Caco-2 (cell line): ENCODE data around the gene UBR4. TPM values are rescaled to one million over a fixed set of nuclear protein-coding genes. Genes with fewer than 3 reads are reported as not detected.

Source experiments
- BruUV-seq: library from RNA; stranded (reverse); fragments of 400-500 nt; replicated peaks from 2 replicates; lab custom pipeline; 2021; lab: Mats Ljungman, UMichigan
- CTCF ChIA-PET: fragments of 300-600 bp; sonication (Branson Sonifier 250); formaldehyde crosslinking; loops from one replicate; lab custom pipeline; 2022; ENCODE audit warnings: antibody characterized with exemption; lab: Charles Lee
- POLR2A ChIA-PET: fragments of 300-600 bp; sonication (Branson Sonifier 250); formaldehyde crosslinking; loops from one replicate; lab custom pipeline; 2022; ENCODE audit warnings: antibody characterized with exemption; lab: Charles Lee
- DNase-seq, 2 experiments: peaks; one replicate each; pipeline versions ENCODE4 v3.0.0 to v3.0.0-alpha.2; 2020 to 2022
- H3K27me3 ChIP-seq: replicated peaks from 2 replicates; pipeline ENCODE4 v1.6.0; 2011; ENCODE audit warnings: low read length; ENCODE audit not compliant: control insufficient read depth, insufficient read depth
- H3K36me3 ChIP-seq: 2 replicates; pipeline ENCODE4 v1.5.1; 2011; ENCODE audit warnings: low read length; ENCODE audit not compliant: control insufficient read depth, insufficient read depth
- H3K4me1 ChIP-seq: fragments of 250-450 bp; sonication (Bioruptor Pico); 2 replicates; pipeline ENCODE4 v1.5.1; 2020; ENCODE audit warnings: mild to moderate bottlenecking
- H3K4me3 ChIP-seq: 2 replicates; pipeline ENCODE4 v1.5.1; 2011; ENCODE audit warnings: low read depth, mild to moderate bottlenecking, control low read depth, low read length
- H3K9me3 ChIP-seq: fragments of 250-450 bp; sonication (Bioruptor Pico); 2 replicates; pipeline ENCODE4 v1.5.1; 2020; ENCODE audit warnings: mild to moderate bottlenecking, moderate library complexity
- H3K27ac Mint-ChIP-seq: one replicate; pipeline ENCODE4 v1.8.0; 2022; ENCODE audit warnings: mixed read lengths; ENCODE audit not compliant: unreplicated experiment
- H3K27me3 Mint-ChIP-seq: one replicate; pipeline ENCODE4 v1.8.0; 2022; ENCODE audit warnings: mixed read lengths; ENCODE audit not compliant: insufficient read depth, unreplicated experiment
- H3K36me3 Mint-ChIP-seq: one replicate; pipeline ENCODE4 v1.8.0; 2022; ENCODE audit warnings: mild to moderate bottlenecking, mixed read lengths; ENCODE audit not compliant: insufficient read depth, unreplicated experiment
- H3K4me1 Mint-ChIP-seq: one replicate; pipeline ENCODE4 v1.8.0; 2022; ENCODE audit warnings: low read depth, mixed read lengths; ENCODE audit not compliant: unreplicated experiment
- H3K4me3 Mint-ChIP-seq: one replicate; pipeline ENCODE4 v1.8.0; 2022; ENCODE audit warnings: mild to moderate bottlenecking, moderate library complexity, mixed read lengths; ENCODE audit not compliant: unreplicated experiment
- H3K9me3 Mint-ChIP-seq: one replicate; pipeline ENCODE4 v1.8.0; 2022; ENCODE audit warnings: mixed read lengths; ENCODE audit not compliant: unreplicated experiment
- CTCF ChIP-seq, 2 experiments: fragments of 200-600 bp in 1 of 2; IDR thresholded peaks; 1 replicate in 1 of 2; 2 replicates in 1 of 2; pipeline versions ENCODE4 v1.5.1 to v1.8.0; 2011 to 2022; ENCODE audit warnings: antibody characterized with exemption in 1 of 2, control low read depth in 1 of 2, inconsistent platforms in 1 of 2, low read depth in 1 of 2, low read length in 1 of 2, mild to moderate bottlenecking in 1 of 2, moderate library complexity in 1 of 2; ENCODE audit not compliant: insufficient read depth in 1 of 2, severe bottlenecking in 1 of 2, unreplicated experiment in 1 of 2
- intact Hi-C: fragments of 100-400 bp; cut with micrococcal nuclease; formaldehyde crosslinking; loops from one replicate; pipeline ENCODE4 v1.10.0; 2022; ENCODE audit not compliant: unreplicated experiment
- total RNA-seq: library from RNA; stranded (reverse); gene quantifications from 2 replicates; pipeline ENCODE4 v1.2.3, GENCODE V29; 2022

UBR4 gene
- total RNA-seq, 1 experiment from 2014 or later, result 317 TPM

GRCh38 chr1:19124273-19124672 lies 85.8 kb downstream of the UBR4 start:
- Histone ChIP-seq H3K4me3 (no peak overlapping the region), H3K27me3 (no peaks in the 10 kb centered on the region), H3K36me3 (peaks cover 5% of the 10 kb centered on the region), H3K9me3 (no peaks in the 10 kb centered on the region), H3K4me1 (no peaks in the 10 kb centered on the region)
- H3K36me3 Mint-ChIP-seq, result peaks cover 98% of the 10 kb centered on the region
- intact Hi-C loops, result no loop called here
- DNase-seq, result no peak
- H3K27ac Mint-ChIP-seq, result peak overlapping the region; percentile 77
- no peak for TF ChIP-seq CTCF (IDR thresholded peaks at IDR 0.05; ENCODE audit: insufficient read depth in 1 of 2, low read depth in 1 of 2, low read length in 1 of 2, severe bottlenecking in 1 of 2, unreplicated experiment in 1 of 2)
- no peaks in the 10 kb centered on the region for H3K4me1 Mint-ChIP-seq
- ChIA-PET CTCF (no interaction called here), POLR2A (no interaction called here)
- no TSS peak for BruUV-seq
- no peak overlapping the region for H3K4me3 Mint-ChIP-seq
- no peaks in the 10 kb centered on the region for H3K27me3 Mint-ChIP-seq
- no peaks in the 10 kb centered on the region for H3K9me3 Mint-ChIP-seq

GRCh38 chr1:19123837-19124236 lies 86.2 kb downstream of the UBR4 start:
- ChIA-PET POLR2A (no interaction called here), CTCF (no interaction called here)
- Histone ChIP-seq H3K27me3 (no peaks in the 10 kb centered on the region), H3K4me3 (no peak overlapping the region), H3K36me3 (peaks cover 5% of the 10 kb centered on the region), H3K4me1 (no peaks in the 10 kb centered on the region), H3K9me3 (no peaks in the 10 kb centered on the region)
- no peak for DNase-seq
- H3K27me3 Mint-ChIP-seq, result no peaks in the 10 kb centered on the region
- H3K36me3 Mint-ChIP-seq, result peaks cover 98% of the 10 kb centered on the region
- H3K4me1 Mint-ChIP-seq, result no peaks in the 10 kb centered on the region
- intact Hi-C loops, result no loop called here
- no peak for TF ChIP-seq CTCF (IDR thresholded peaks at IDR 0.05; ENCODE audit: insufficient read depth in 1 of 2, low read depth in 1 of 2, low read length in 1 of 2, severe bottlenecking in 1 of 2, unreplicated experiment in 1 of 2)
- H3K27ac Mint-ChIP-seq, result peak overlapping the region; percentile 77
- no TSS peak for BruUV-seq
- H3K9me3 Mint-ChIP-seq, result no peaks in the 10 kb centered on the region
- no peak overlapping the region for H3K4me3 Mint-ChIP-seq

GRCh38 chr1:19122668-19123067 lies 87.4 kb downstream of the UBR4 start:
- H3K36me3 Mint-ChIP-seq, result peaks cover 98% of the 10 kb centered on the region
- intact Hi-C loops, result no loop called here

More at GRCh38 chr1:19122668-19123067, 87.4 kb downstream of the UBR4 start:
- no peaks in the 10 kb centered on the region for H3K27me3 Mint-ChIP-seq
- no peaks in the 10 kb centered on the region for H3K9me3 Mint-ChIP-seq
- H3K27ac Mint-ChIP-seq, result no peak overlapping the region
- ChIA-PET CTCF (no interaction called here), POLR2A (no interaction called here)
- H3K36me3 ChIP-seq, result peaks cover 5% of the 10 kb centered on the region
- no peak for TF ChIP-seq CTCF (IDR thresholded peaks at IDR 0.05; ENCODE audit: insufficient read depth in 1 of 2, low read depth in 1 of 2, low read length in 1 of 2, severe bottlenecking in 1 of 2, unreplicated experiment in 1 of 2)
- no peaks in the 10 kb centered on the region for H3K27me3 ChIP-seq
- H3K4me1 ChIP-seq, result no peaks in the 10 kb centered on the region
- no peaks in the 10 kb centered on the region for H3K9me3 ChIP-seq
- H3K4me3 ChIP-seq, result no peak overlapping the region
- no peak overlapping the region for H3K4me3 Mint-ChIP-seq
- H3K4me1 Mint-ChIP-seq, result no peaks in the 10 kb centered on the region
- DNase-seq, result no peak
- BruUV-seq, result no TSS peak
